H1 (cell line): ENCODE data around the gene PLXNA4. TPM values are rescaled to one million over a fixed set of nuclear protein-coding genes. Genes with fewer than 3 reads are reported as not detected.

ENCODE experiments used
- CTCF ChIA-PET: fragments of 300-600 bp; sonication (Branson Sonifier 250); formaldehyde crosslinking; loops from one replicate; lab custom pipeline; 2021; ENCODE audit not compliant: partially characterized antibody; lab: Charles Lee
- POLR2A ChIA-PET: fragments of 300-600 bp; sonication (Branson Sonifier 250); formaldehyde crosslinking; loops from one replicate; lab custom pipeline; 2021; ENCODE audit warnings: inconsistent platforms; ENCODE audit not compliant: partially characterized antibody; lab: Charles Lee
- DNase-seq, 2 experiments: peaks; one replicate each; pipeline versions ENCODE4 v3.0.0 to v3.0.0-alpha.2; 2010 to 2022; ENCODE audit warnings: low spot score in 2 of 2, low read depth in 1 of 2, mixed read lengths in 1 of 2
- FAIRE-seq: peaks from 2 replicates; lab custom pipeline; 2011; peaks lifted over from hg19 to GRCh38; lab: Jason Lieb, UNC
- H2AFZ ChIP-seq: 2 replicates; pipeline ENCODE4 v1.8.1; 2012; ENCODE audit warnings: low read length, inconsistent platforms
- H2AK5ac ChIP-seq: 2 replicates; pipeline ENCODE4 v1.6.1; 2013; ENCODE audit warnings: low read depth, low read length
- H2BK120ac ChIP-seq: replicated peaks from 2 replicates; pipeline ENCODE3; 2013; ENCODE audit warnings: low read depth, low read length, inconsistent platforms
- H2BK12ac ChIP-seq: 2 replicates; pipeline ENCODE4 v1.6.1; 2013; ENCODE audit warnings: low read depth, low read length
- H2BK15ac ChIP-seq: 2 replicates; pipeline ENCODE4 v1.6.1; 2013; ENCODE audit warnings: low read length
- H2BK20ac ChIP-seq: 2 replicates; pipeline ENCODE4 v1.6.1; 2013; ENCODE audit warnings: low read length
- H2BK5ac ChIP-seq: 2 replicates; pipeline ENCODE4 v1.6.1; 2013; ENCODE audit warnings: low read depth, low read length
- H3K14ac ChIP-seq: 2 replicates; pipeline ENCODE4 v1.6.1; 2013; ENCODE audit warnings: inconsistent platforms; ENCODE audit not compliant: insufficient read length
- H3K18ac ChIP-seq: 2 replicates; pipeline ENCODE4 v1.6.1; 2013; ENCODE audit warnings: low read length; ENCODE audit errors: extremely low read depth
- H3K23ac ChIP-seq: 2 replicates; pipeline ENCODE4 v1.6.1; 2013; ENCODE audit warnings: inconsistent platforms; ENCODE audit not compliant: insufficient read length
- H3K23me2 ChIP-seq: 2 replicates; pipeline ENCODE4 v1.6.1; 2013; ENCODE audit warnings: low read depth, low read length
- H3K27ac ChIP-seq: 2 replicates; pipeline ENCODE4 v1.6.1; 2011; ENCODE audit warnings: low read depth, low read length, inconsistent platforms
- H3K27me3 ChIP-seq, 4 experiments: replicated peaks in 1 of 4; 1 replicate in 1 of 4; 2 replicates in 3 of 4; pipeline versions ENCODE4 v1.6.1 to v1.8.1; 2011 to 2013; ENCODE audit warnings: low read length in 3 of 4, mild to moderate bottlenecking in 3 of 4, inconsistent platforms in 2 of 4, mixed read lengths in 2 of 4, moderate library complexity in 1 of 4; ENCODE audit not compliant: control insufficient read depth in 3 of 4, insufficient read depth in 3 of 4; ENCODE audit errors: extremely low read depth in 1 of 4
- H3K36me3 ChIP-seq, 4 experiments: 2 replicates each; pipeline versions ENCODE4 v1.6.1 to v1.8.1; 2011 to 2013; ENCODE audit warnings: mild to moderate bottlenecking in 4 of 4, low read length in 3 of 4, moderate library complexity in 2 of 4, control low read depth in 1 of 4, inconsistent platforms in 1 of 4; ENCODE audit not compliant: insufficient read depth in 4 of 4, control insufficient read depth in 2 of 4
- H3K4ac ChIP-seq: replicated peaks from 2 replicates; pipeline ENCODE3; 2013; ENCODE audit warnings: low read length, low read depth, mixed read lengths, inconsistent platforms; ENCODE audit not compliant: insufficient read length
- H3K4me1 ChIP-seq, 4 experiments: replicated peaks in 1 of 4; 1 replicate in 1 of 4; 2 replicates in 3 of 4; pipeline versions ENCODE4 v1.6.1 to v1.8.1; 2011 to 2013; ENCODE audit warnings: low read length in 3 of 4, inconsistent platforms in 2 of 4, mixed read lengths in 1 of 4; ENCODE audit not compliant: insufficient read depth in 4 of 4, control insufficient read depth in 3 of 4
- H3K4me2 ChIP-seq, 2 experiments: 2 replicates each; pipeline versions ENCODE4 v1.6.1 to v1.8.1; 2011 to 2013; ENCODE audit warnings: low read depth in 2 of 2, low read length in 2 of 2, control low read depth in 1 of 2, inconsistent platforms in 1 of 2, mild to moderate bottlenecking in 1 of 2; ENCODE audit not compliant: insufficient read depth in 1 of 2
- H3K4me3 ChIP-seq, 4 experiments: fragments of 200-600, 300-600 bp in 1 of 4; sonication (generic), shearing (Covaris generic), sonication (Bioruptor Twin) in 1 of 4; 2 replicates each; pipeline versions ENCODE4 v1.5.1 to v1.8.1; 2011 to 2016; ENCODE audit warnings: low read length in 4 of 4, low read depth in 3 of 4, control low read depth in 2 of 4, inconsistent platforms in 2 of 4, mild to moderate bottlenecking in 2 of 4, mixed read lengths in 1 of 4, moderate library complexity in 1 of 4; ENCODE audit not compliant: insufficient read depth in 2 of 4; ENCODE audit errors: extremely low read depth in 1 of 4
- H3K56ac ChIP-seq: replicated peaks from 2 replicates; pipeline ENCODE3; 2013; ENCODE audit warnings: low read depth, mild to moderate bottlenecking, mixed read lengths, low read length, inconsistent platforms; ENCODE audit not compliant: insufficient read length
- H3K79me1 ChIP-seq: 2 replicates; pipeline ENCODE4 v1.6.1; 2013; ENCODE audit warnings: low read depth, low read length, control low read depth
- H3K79me2 ChIP-seq, 2 experiments: 2 replicates each; pipeline versions ENCODE4 v1.6.1 to v1.8.1; 2012 to 2013; ENCODE audit warnings: low read length in 2 of 2, mild to moderate bottlenecking in 2 of 2, inconsistent platforms in 1 of 2; ENCODE audit not compliant: insufficient read depth in 2 of 2, control insufficient read depth in 1 of 2
- H3K9ac ChIP-seq, 4 experiments: replicated peaks in 1 of 4; 1 replicate in 1 of 4; 2 replicates in 3 of 4; pipeline versions ENCODE4 v1.6.1 to v1.8.1; 2011 to 2013; ENCODE audit warnings: low read depth in 3 of 4, low read length in 3 of 4, control low read depth in 2 of 4, mild to moderate bottlenecking in 2 of 4, moderate library complexity in 2 of 4, inconsistent platforms in 1 of 4; ENCODE audit errors: extremely low read depth in 1 of 4
- H3K9me3 ChIP-seq, 2 experiments: 2 replicates each; pipeline versions ENCODE4 v1.6.1 to v1.8.1; 2012 to 2013; ENCODE audit warnings: mild to moderate bottlenecking in 2 of 2, moderate library complexity in 2 of 2, control low read depth in 1 of 2, inconsistent platforms in 1 of 2, low read depth in 1 of 2, low read length in 1 of 2, mixed read lengths in 1 of 2; ENCODE audit not compliant: insufficient read depth in 2 of 2
- H4K20me1 ChIP-seq, 2 experiments: replicated peaks in 1 of 2; 2 replicates each; pipeline versions ENCODE3 to v1.8.1; 2011 to 2013; ENCODE audit warnings: inconsistent platforms in 2 of 2, low read length in 2 of 2, mild to moderate bottlenecking in 1 of 2; ENCODE audit not compliant: insufficient read depth in 2 of 2, control insufficient read depth in 1 of 2
- H4K5ac ChIP-seq: 2 replicates; pipeline ENCODE4 v1.6.1; 2013; ENCODE audit warnings: low read length, low read depth, mixed read lengths, inconsistent platforms; ENCODE audit not compliant: insufficient read length
- H4K8ac ChIP-seq: 2 replicates; pipeline ENCODE4 v1.8.0; 2013; ENCODE audit warnings: mild to moderate bottlenecking, moderate library complexity, low read length, inconsistent platforms; ENCODE audit not compliant: insufficient read depth; ENCODE audit errors: extremely low read depth
- H4K91ac ChIP-seq: replicated peaks from 2 replicates; pipeline ENCODE3; 2013; ENCODE audit warnings: low read length, mixed read lengths, inconsistent platforms; ENCODE audit not compliant: insufficient read length
- POU5F1 ChIP-seq: IDR thresholded peaks from 2 replicates; pipeline ENCODE4 v1.6.1; 2011; ENCODE audit warnings: low read depth, mild to moderate bottlenecking, low read length, moderate library complexity
- RAD21 ChIP-seq, 2 experiments: IDR thresholded peaks in 1 of 2; conservative IDR thresholded peaks in 1 of 2; 2 replicates each; pipeline ENCODE4 v1.6.1; 2011; ENCODE audit warnings: low read depth in 2 of 2, low read length in 2 of 2, improper control_type of control experiment in 1 of 2, inconsistent platforms in 1 of 2, mild to moderate bottlenecking in 1 of 2, moderate library complexity in 1 of 2
- SP1 ChIP-seq: IDR thresholded peaks from 2 replicates; pipeline ENCODE4 v1.6.1; 2011; ENCODE audit warnings: low read depth, low read length
- WGBS, 2 experiments: shearing (Covaris generic) in 1 of 2; methylation state at CpG; one replicate each; pipeline versions ENCODE4 v1.1.6 to v1.1.7; 2013 to 2015; ENCODE audit warnings: low lambda C conversion rate in 2 of 2, mixed read lengths in 2 of 2, inconsistent platforms in 1 of 2, low coverage in 1 of 2, missing lambda C conversion rate in 1 of 2; ENCODE audit not compliant: insufficient replicate concordance in 2 of 2, insufficient coverage in 1 of 2, insufficient read length in 1 of 2; ENCODE audit errors: extremely low coverage in 1 of 2, missing lambda C conversion rate in 1 of 2; 5-methylcytosine and 5-hydroxymethylcytosine counted together
- polyA plus RNA-seq, 7 experiments: library from polyadenylated mRNA; depleted of rRNA in 3 of 7; stranded (reverse) in 5 of 7; unstranded in 2 of 7; fragments of >200 nt in 5 of 7; fragments of 200-250 nt in 2 of 7; gene quantifications; 1 replicate in 5 of 7; 2 replicates in 1 of 7; 4 replicates in 1 of 7; pipeline versions ENCODE4 v1.2.1 to v1.2.3, GENCODE V29; 2011 to 2013; ENCODE audit warnings: missing spikeins in 2 of 7, mixed read lengths in 2 of 7
- total RNA-seq: library from RNA; stranded (reverse); fragmentation: NEBNext Ultra II Directional; extraction: Animal tissue kit (Norgen Biotek cat#: 25700); gene quantifications from 2 replicates; pipeline ENCODE4 v1.2.1, GENCODE V29; 2021

The PLXNA4 gene
- total and polyA plus RNA-seq, 2 of the 8 experiments (the other 6 are each of a cell fraction or from before 2014, with no cell fraction given): 0.76 to 0.79 TPM

DNA sequence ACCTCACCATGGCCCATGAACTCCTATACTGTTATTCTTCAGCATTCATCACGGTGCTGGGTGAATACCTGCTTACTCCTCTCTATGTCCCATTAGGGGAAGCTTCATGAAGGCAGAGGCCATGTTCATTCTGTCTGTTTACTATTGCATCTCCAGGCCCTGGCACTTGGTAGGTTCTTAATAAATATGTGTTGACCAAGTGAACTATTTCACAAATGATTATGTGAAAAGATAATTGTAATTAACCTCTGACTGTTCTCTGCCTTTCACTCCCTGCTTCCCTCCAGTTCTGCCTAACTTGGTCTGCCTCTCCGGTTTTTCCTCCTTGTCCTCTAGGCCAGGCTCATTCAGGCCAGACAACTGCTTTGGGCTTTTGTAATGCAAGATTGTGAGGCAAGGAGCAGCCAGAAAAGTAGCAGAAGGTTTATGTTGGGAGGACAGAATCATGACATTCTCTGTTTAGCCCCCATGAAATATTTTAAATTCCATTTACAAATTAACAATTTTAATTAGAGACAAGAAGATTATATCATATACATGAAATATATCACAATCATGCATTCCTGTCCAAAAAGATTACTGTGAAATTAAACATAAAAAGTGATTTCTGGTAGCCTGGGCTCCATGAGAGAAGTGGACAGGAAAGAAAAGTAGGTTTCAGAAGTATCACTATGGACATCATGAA is 42.1 kb upstream of the PLXNA4 start:
- H3K56ac ChIP-seq: no peak overlapping the region
- no peak overlapping the region for H3K18ac ChIP-seq
- H3K79me2 ChIP-seq: no peaks in the 10 kb centered on the region
- H4K5ac ChIP-seq: no peak overlapping the region
- no peaks in the 10 kb centered on the region for H4K20me1 ChIP-seq
- H2BK15ac ChIP-seq: no peak overlapping the region
- no peak overlapping the region for H3K9ac ChIP-seq
- no peak overlapping the region for H4K91ac ChIP-seq
- 0 out of 2 replicates have a peak overlapping the region, but pooled peaks have one; percentile 17 for H2AK5ac ChIP-seq
- WGBS, 2 experiments: 61% methylated on average over 2 of the region's 2 CpGs; no CpG with 5 or more reads in 1 of the 2 experiments
- H3K79me1 ChIP-seq: no peaks in the 10 kb centered on the region
- no peak overlapping the region for H3K4ac ChIP-seq
- DNase-seq (peak in 1 of 2 experiments; percentile 35), FAIRE-seq (no peak)
- H4K8ac ChIP-seq: no peak overlapping the region
- peaks cover 2 to 13% (median 4%) of the 10 kb centered on the region in 4 experiments; a peak in 5 of 7 replicates for H3K4me1 ChIP-seq
- ChIA-PET CTCF (interaction anchor here (0.5 to 1.4 kb wide), 4 partner anchors 26 to 41 kb away, joined by 3 to 5 read pairs (median 4); no protein-coding TSS in a partner anchor), POLR2A (no interaction called here)
- H3K23me2 ChIP-seq: peaks cover 8% of the 10 kb centered on the region
- H3K36me3 ChIP-seq: no peaks in the 10 kb centered on the region
- 0 out of 2 replicates have a peak overlapping the region, but pooled peaks have one; percentile 8 for H2AFZ ChIP-seq
- H2BK120ac ChIP-seq: no peak overlapping the region
- H3K4me2 ChIP-seq: no peak overlapping the region
- H3K9me3 ChIP-seq: no peaks in the 10 kb centered on the region
- peaks cover 0 to 13% (median 5%) of the 10 kb centered on the region in 4 experiments; a peak in 3 of 7 replicates for H3K27me3 ChIP-seq
- peak overlapping the region; percentile 75; the same call in 1 of the 2 replicates for H2BK20ac ChIP-seq
- no peak overlapping the region for H3K4me3 ChIP-seq
- H3K23ac ChIP-seq: no peak overlapping the region
- no peak overlapping the region for H3K27ac ChIP-seq
- 0 out of 2 replicates have a peak, but pooled peaks have one; percentile 49 for TF ChIP-seq SP1
- TF ChIP-seq POU5F1: peak; percentile 61; the same call in 1 of the 2 replicates
- TF ChIP-seq RAD21 (IDR thresholded peaks at IDR 0.05 in 1 of 2, conservative IDR thresholded peaks at IDR 0.05 in 1 of 2; ENCODE audit: low read depth in 2 of 2, low read length in 2 of 2): no peak
- TF ChIP-seq, all 59 proteins: peak for 2
- Histone ChIP-seq H3K14ac (no peak overlapping the region), H2BK5ac (no peak overlapping the region), H2BK12ac (peak overlapping the region; percentile 44; the same call in 1 of the 2 replicates)
